Pancreas (tissue), 8 donors: Measurements from ENCODE around the gene SLC36A2. TPM values are rescaled to one million over a fixed set of nuclear protein-coding genes. Genes with fewer than 3 reads are reported as not detected.

Experiments
- polyA plus RNA-seq, 2 donors: library from polyadenylated mRNA; stranded (reverse); fragments of 200-250 nt; gene quantifications; one replicate each; pipeline ENCODE4 v1.2.3, GENCODE V29; 2013
- total RNA-seq, 6 donors: library from RNA; stranded (reverse); fragmentation: NEBNext Ultra II Directional in 4 of 6; extraction: Animal tissue kit (Norgen Biotek cat#: 25700) in 4 of 6; gene quantifications; one replicate each; pipeline versions ENCODE4 v1.2.1 to v1.2.4, GENCODE V29; 2021 to 2023
- donor health status: healthy with polysubstance abuse.
- donor health status: DM: no; HTN: no; CAD: no; lungs with moderate emphysema.
- donor health status: DM: no; HTN: no; CAD: no.
- donor health status: Bipolar disorder and iron deficiency.
- donor health status: DM: yes; HTN: yes; CAD: no.
- donor health status: DM: no; HTN: no; CAD: no.
- donor health status: DM: no; HTN: no; CAD: no.
- donor health status: DM: yes; HTN: yes; CAD: no.

SLC36A2 gene
- total and polyA plus RNA-seq, 8 donors, result not detected

Other genes starting within 250 kb of the SLC36A2 start
- 10 to 100 TPM; 39.6 to 70.8 (median 48.7) TPM for gene ANXA6, start 189.8 kb downstream of the SLC36A2 start, total RNA-seq
- gene ANXA6, start 189.8 kb downstream of the SLC36A2 start, polyA plus RNA-seq, result 10 to 100 TPM; 37.0 to 64.2 TPM
- 10 to 100 TPM; 18.1 to 23.1 (median 20.4) TPM for gene CCDC69, start 123.5 kb downstream of the SLC36A2 start, total RNA-seq
- gene CCDC69, start 123.5 kb downstream of the SLC36A2 start, polyA plus RNA-seq, result 10 to 100 TPM in 1 of 2 donors, 1 to 10 TPM in 1; 8.1 to 29.4 TPM
- 10 to 100 TPM in 4 of 6 donors, 1 to 10 TPM in 2; 7.8 to 25.0 (median 13.1) TPM for gene GM2A, start 94.4 kb downstream of the SLC36A2 start, total RNA-seq
- 1 to 10 TPM; 6.4 to 7.9 TPM for gene GM2A, start 94.4 kb downstream of the SLC36A2 start, polyA plus RNA-seq
- not detected for gene SLC36A3, start 43.8 kb downstream of the SLC36A2 start, total RNA-seq
- gene SLC36A3, start 43.8 kb downstream of the SLC36A2 start, polyA plus RNA-seq, result not detected
- 10 to 100 TPM in 1 of 6 donors, 1 to 10 TPM in 5; 5.0 to 11.3 (median 6.0) TPM for gene SLC36A1, start 100.0 kb upstream of the SLC36A2 start, total RNA-seq
- gene SLC36A1, start 100.0 kb upstream of the SLC36A2 start, polyA plus RNA-seq, result 1 to 10 TPM; 2.2 to 4.0 TPM
- gene FAT2, start 243.8 kb upstream of the SLC36A2 start, total RNA-seq, result under 1 TPM in 3 of 6 donors, not detected in 3; under 0.01 to 0.06 (median 0.06) TPM
- under 1 TPM in 1 of 2 donors, not detected in 1; under 0.01 TPM for gene FAT2, start 243.8 kb upstream of the SLC36A2 start, polyA plus RNA-seq